GM19239 (cell line): ENCODE data around the gene ST8SIA1.

Experiments
- DNase-seq: peaks from one replicate; pipeline ENCODE4 v3.0.0; 2011; ENCODE audit warnings: low spot score; ENCODE audit not compliant: insufficient read length
- FAIRE-seq: peaks from 2 replicates; lab custom pipeline; 2011; peaks lifted over from hg19 to GRCh38; lab: Jason Lieb, UNC

ST8SIA1 gene

DNA sequence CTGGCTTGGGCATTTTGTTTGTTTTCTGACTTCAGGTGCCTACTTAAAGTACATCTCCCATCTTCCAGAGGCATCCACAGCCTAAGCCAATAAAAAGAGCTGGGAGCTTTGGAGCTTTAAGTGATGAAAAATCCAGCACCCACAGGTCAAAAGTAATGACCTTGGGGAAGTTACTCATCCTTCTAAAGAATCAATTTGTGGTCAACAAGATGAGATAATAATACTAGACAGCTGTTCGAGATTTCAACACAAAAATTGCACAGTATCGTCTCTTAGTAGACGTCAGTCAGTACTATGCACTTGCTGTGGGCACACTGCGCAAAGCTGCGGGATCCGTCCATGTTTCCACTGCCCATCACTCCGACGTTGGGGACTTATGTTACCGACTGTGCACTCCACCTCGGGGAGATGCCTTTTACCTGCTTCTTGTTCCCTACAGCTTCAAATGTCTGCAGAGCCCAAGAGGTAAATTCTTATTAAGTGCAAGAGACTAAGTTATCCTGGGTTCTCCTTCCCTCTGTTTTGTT lies 1.3 kb downstream of the ST8SIA1 start:
- no peak for FAIRE-seq
- DNase-seq = no peak

- no peak for DNase-seq
- FAIRE-seq = no peak
Observed at GRCh38 chr12:22332202-22332601, 2.3 kb downstream of the ST8SIA1 start.

DNA sequence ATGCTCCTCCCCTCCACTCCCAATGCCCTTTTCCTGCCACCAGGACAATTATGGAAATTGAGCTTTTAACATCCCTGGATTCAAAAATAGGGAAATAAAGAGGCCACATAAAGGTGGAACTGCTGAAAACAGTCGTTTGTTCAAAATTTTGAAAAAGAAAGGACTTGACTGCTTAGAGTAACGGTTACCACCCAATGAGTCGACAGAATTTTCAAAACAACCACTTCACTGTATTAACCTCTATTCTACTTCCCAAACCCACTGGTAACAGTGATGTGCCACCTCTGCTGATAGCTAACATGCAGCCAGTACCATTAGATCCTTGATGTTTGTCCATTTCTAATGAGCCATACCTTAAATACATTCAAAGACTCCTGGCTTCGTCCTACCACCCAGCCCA lies 4.9 kb downstream of the ST8SIA1 start:
- DNase-seq (no peak), FAIRE-seq (no peak)

GRCh38 chr12:22325218-22325617 lies 9.3 kb downstream of the ST8SIA1 start:
- FAIRE-seq (no peak), DNase-seq (no peak)

GRCh38 chr12:22322091-22322490 lies 12.4 kb downstream of the ST8SIA1 start:
- no peak for FAIRE-seq

GRCh38 chr12:22321638-22322037 lies 12.9 kb downstream of the ST8SIA1 start:
- DNase-seq (no peak), FAIRE-seq (no peak)

More at GRCh38 chr12:22322091-22322490, 12.4 kb downstream of the ST8SIA1 start:
- DNase-seq = no peak

- FAIRE-seq = no peak
Observed at GRCh38 chr12:22321018-22321605, 13.4 kb downstream of the ST8SIA1 start.

DNA sequence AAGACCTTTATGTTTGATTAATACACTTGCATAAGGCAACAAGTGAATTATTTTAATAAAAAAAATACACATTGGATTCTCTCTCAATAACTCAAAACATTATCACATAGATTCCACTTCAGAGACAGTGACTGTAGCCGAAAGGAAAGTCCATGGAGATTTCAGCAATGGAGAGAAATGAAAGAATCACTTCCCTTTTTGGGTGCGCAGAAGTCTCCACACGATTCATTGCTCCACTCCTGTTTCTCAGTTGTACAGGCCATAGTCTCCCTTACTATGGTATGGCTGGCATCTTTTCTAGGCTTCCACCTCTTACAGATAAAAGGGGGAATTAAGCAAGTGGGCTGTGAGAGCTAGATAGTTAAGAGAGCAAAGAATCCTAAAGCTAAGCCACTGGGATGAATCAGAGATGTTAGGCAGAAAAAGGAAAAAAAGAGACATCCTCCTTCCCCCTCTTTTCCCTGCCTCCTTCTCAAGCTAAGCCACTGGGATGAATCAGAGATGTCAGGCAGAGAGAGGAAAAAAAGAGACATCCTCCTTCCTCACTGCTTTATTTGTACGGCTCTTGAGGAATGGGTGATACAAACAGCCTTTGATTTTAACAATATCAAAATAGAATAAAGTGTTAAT lies 16.3 kb downstream of the ST8SIA1 start:
- DNase-seq (no peak), FAIRE-seq (no peak)

More at GRCh38 chr12:22321018-22321605, 13.4 kb downstream of the ST8SIA1 start:
- DNase-seq = no peak

- FAIRE-seq = no peak
- no peak for DNase-seq
Observed at GRCh38 chr12:22313963-22314330, 20.6 kb downstream of the ST8SIA1 start.

DNA sequence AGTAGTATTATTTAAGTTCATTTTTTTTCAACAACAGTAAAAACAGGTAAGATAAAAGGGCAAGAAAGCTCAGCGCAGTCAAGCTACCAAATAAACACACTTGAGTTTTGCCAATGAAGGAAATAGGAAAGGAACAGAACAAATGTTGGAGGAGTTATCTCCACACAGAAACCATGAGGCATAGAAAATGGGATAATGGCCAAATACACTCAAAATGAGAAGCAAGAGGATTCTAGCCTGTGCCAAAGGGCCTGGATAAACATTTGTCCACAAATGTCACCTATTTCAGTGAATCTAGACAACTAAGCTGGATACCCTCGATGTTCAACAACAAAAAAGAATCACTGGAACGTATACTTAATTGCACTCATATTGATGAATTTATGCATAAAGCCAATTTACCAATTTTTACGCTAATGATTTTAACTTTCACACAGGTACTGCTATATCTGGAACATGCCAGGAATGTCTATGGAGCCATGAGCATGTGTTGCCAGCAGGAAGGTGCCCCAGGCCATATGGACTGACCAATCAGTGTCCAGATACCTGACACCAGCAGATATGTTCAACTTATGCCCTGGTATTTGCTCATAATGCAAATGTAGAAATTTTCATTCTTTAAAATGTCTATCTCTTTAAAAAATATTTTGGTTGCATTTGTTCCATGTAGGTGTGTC lies 21.1 kb downstream of the ST8SIA1 start:
- no peak for DNase-seq
- no peak for FAIRE-seq

- DNase-seq (no peak), FAIRE-seq (no peak)
Observed at GRCh38 chr12:22312336-22312735, 22.2 kb downstream of the ST8SIA1 start.

- no peak for DNase-seq
- FAIRE-seq = no peak
Observed at GRCh38 chr12:22310709-22311108, 23.8 kb downstream of the ST8SIA1 start.

- FAIRE-seq (no peak), DNase-seq (no peak)
Observed at GRCh38 chr12:22310275-22310674, 24.2 kb downstream of the ST8SIA1 start.

GRCh38 chr12:22307811-22308210 lies 26.7 kb downstream of the ST8SIA1 start:
- DNase-seq (no peak), FAIRE-seq (no peak)

GRCh38 chr12:22306311-22306710 lies 28.2 kb downstream of the ST8SIA1 start:
- DNase-seq (no peak), FAIRE-seq (no peak)

GRCh38 chr12:22304341-22304740 lies 30.2 kb downstream of the ST8SIA1 start:
- DNase-seq (no peak), FAIRE-seq (no peak)

- FAIRE-seq (no peak), DNase-seq (no peak)
Observed at GRCh38 chr12:22299294-22299912, 35.1 kb downstream of the ST8SIA1 start.

DNA sequence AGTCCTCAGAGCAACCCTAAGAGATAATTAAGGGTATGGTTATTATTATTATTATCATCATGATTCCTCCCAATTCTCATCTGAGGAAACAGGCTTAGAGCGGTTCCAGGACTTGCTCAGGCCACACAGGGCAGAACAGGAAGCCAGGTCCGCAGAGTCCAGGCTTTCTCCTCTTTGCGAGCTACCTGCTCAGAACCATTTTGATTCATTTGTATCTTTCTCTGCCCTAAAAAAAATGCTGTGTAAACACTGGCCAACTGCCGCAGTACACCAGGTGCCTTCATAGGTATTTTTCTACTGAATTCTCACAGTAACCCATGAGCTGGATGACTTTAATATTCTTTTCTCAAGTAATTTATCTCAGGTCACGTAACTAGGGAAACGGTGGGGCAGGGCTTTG lies 45.3 kb downstream of the ST8SIA1 start:
- no peak for FAIRE-seq

DNA sequence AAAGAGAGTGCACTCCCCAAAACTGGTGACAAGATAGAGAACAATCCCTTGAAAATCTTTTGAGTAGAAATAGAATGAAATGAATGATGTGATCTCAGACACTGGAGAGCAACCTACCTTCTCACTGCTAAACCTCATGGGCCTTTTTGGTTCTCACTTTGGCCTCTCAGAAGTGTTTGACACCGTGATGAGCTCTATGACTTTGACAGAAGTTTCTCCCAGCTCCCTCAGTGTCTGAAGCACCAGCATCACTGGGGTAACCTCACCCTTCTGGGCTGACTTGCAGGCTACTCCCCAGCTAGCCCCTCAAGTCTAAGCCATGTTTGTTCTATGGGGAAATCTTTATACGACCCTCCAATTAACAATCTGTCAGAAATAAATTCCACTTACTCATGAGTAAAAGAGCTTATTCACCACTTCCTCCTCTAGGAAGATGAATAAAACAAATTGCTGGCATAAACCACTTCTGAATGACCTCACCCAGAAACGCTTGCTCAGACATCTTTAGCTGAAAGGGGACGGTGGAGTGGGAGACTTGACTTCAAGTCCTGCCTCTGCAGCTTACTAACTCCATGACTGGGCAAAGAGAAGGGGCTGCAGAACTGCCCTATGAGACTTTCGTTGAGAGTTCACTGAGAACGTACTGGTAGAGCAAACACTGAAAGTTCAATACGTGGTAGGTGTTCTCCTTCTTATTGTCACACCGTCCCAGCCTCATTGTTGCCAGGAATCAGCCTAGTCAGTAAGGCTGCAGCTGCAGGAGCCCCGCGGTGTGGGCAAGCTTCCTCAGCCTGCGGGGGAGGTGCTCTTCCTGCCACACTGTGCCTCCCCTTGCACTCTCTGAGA lies 46.5 kb downstream of the ST8SIA1 start:
- FAIRE-seq (no peak), DNase-seq (no peak)

More for the DNA sequence above, 45.3 kb downstream of the ST8SIA1 start:
- no peak for DNase-seq

GRCh38 chr12:22287101-22287500 lies 47.4 kb downstream of the ST8SIA1 start:
- no peak for DNase-seq
- FAIRE-seq = no peak
